Spleen (tissue), 7 donors: Measurements from ENCODE around the gene ACAN.

Experiments
- POLR2AphosphoS5 ChIP-seq, 3 donors: sonication (generic); formaldehyde crosslinking; IDR thresholded peaks; one replicate each; pipeline ENCODE4 v1.5.1; 2017; ENCODE audit warnings: antibody characterized with exemption in 3 of 3
- TF ChIP-seq, protein P1 (sequence below), 11 experiments: fragments of 200-600 bp in 7 of 11; fragments of 450-650 bp in 4 of 11; sonication (generic) in 4 of 11; IDR thresholded peaks in 8 of 11; conservative IDR thresholded peaks in 3 of 11; 1 replicate in 7 of 11; 2 replicates in 4 of 11; pipeline versions ENCODE4 v1.4.0 to v1.8.0; 2016 to 2021; ENCODE audit warnings: antibody characterized with exemption in 11 of 11, inconsistent platforms in 4 of 11, mild to moderate bottlenecking in 1 of 11
- donor health status: DM: no; HTN: no; CAD: no; lungs with moderate emphysema.
- donor health status: DM: no; HTN: no; CAD: no.
- donor health status: DM: no; HTN: no; CAD: no.

DNA sequence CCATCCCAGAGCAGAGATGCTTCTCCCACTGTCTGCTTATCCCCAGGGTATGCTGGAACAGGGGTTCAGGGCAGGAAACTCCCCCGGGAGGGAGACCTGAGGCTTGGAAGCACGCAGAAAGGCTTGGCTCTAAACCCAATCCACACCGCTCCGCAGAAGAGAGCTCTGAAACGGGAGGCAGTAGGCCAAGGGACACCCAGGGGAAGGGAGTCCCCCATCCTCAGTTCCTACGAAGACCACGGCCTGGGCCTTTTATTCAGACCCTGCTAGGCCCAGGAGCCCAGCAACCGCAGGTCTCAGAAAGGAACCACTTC lies 93.9 kb downstream of the ACAN start:
- TF ChIP-seq, protein P1, sequence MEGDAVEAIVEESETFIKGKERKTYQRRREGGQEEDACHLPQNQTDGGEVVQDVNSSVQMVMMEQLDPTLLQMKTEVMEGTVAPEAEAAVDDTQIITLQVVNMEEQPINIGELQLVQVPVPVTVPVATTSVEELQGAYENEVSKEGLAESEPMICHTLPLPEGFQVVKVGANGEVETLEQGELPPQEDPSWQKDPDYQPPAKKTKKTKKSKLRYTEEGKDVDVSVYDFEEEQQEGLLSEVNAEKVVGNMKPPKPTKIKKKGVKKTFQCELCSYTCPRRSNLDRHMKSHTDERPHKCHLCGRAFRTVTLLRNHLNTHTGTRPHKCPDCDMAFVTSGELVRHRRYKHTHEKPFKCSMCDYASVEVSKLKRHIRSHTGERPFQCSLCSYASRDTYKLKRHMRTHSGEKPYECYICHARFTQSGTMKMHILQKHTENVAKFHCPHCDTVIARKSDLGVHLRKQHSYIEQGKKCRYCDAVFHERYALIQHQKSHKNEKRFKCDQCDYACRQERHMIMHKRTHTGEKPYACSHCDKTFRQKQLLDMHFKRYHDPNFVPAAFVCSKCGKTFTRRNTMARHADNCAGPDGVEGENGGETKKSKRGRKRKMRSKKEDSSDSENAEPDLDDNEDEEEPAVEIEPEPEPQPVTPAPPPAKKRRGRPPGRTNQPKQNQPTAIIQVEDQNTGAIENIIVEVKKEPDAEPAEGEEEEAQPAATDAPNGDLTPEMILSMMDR (IDR thresholded peaks at IDR 0.05 in 8 of 11, conservative IDR thresholded peaks at IDR 0.05 in 3 of 11): no peak
- TF ChIP-seq POLR2AphosphoS5 (IDR thresholded peaks at IDR 0.05): no peak
